ENCODE measurements around the gene ALOX15.
"Not testable (repeated sequence)": the region's sequence is repeated elsewhere in the genome, so short reads cannot be mapped to it uniquely, and the experiment has no call there.

ALOX15 gene

DNA sequence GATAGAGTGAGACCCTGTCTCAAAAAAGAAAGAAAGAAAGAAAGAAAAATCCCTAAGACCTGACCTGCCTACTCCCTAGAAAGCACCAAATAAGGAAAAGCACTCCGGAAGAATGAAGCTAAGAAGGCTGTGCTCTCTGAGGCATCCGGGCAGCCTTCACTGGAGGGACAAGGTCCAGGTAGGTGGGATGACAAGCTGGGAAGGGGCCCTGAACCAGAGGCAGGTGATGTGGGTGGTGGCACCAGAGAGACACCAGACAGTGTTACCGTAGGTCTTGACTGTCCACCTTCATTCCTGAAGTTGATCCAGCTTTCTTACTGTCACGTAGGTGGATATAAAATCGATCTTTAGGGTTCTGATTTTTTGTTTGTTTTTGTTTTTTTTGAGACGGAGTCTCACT, 30.8 kb downstream of the ALOX15 start:
- no peak for DNase-seq

DNA sequence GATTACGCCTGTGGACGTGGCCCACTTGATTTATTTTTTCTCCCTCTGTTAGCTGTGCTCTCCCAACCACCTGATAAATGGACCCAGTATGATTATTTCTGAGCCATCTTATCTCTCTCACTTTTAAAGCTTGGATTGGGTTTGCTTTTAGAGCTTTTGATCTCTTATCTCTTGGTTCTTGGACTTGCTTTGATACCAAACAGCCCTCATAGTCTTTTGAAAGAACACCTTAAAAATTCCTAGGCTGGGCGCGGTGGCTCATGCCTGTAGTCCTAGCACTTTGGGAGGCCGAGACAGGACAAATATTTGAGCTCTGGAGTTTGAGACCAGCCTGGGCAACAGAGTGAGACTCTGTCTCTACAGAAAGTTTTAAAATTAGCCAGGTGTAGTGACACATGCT, 31.3 kb downstream of the ALOX15 start:
- no peak for DNase-seq

GRCh38 chr17:4609761-4610160, 31.7 kb downstream of the ALOX15 start:
- no peak for DNase-seq

GRCh38 chr17:4607773-4608187, 33.7 kb downstream of the ALOX15 start:
- no peak for DNase-seq

DNA sequence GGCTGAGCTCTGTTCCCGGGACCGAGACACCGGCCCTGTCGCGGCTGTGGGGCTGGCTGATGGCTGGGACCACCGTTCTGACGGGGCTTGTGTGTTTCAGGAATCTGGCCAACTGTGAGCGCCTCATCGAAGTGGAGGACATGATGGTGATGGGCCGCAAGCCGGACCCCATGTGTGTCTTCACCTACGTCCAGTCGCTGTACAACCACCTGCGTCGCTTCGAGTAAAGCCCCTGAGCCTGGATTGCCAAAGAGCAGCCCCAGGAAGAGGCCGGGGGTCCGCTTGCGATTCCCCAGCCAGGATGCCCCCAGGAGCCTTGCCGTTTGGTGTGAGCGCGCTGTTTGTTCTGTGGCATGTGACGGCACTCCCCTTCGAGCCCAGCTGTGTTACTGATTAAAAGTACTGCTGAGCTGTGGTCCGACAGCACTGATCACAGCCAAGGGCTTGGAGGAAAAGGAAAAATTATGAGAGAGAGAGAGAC, 34.2 kb downstream of the ALOX15 start:
- DNase-seq, result no peak

GRCh38 chr17:4605826-4606225, 35.7 kb downstream of the ALOX15 start:
- no peak for DNase-seq

- DNase-seq, result not testable (repeated sequence)
Observed at GRCh38 chr17:4604736-4605135, 36.7 kb downstream of the ALOX15 start.

GRCh38 chr17:4604111-4604644, 37.3 kb downstream of the ALOX15 start:
- DNase-seq, result peak in 2 of 3 experiments; percentile 31 to 60

GRCh38 chr17:4602041-4602440, 39.4 kb downstream of the ALOX15 start:
- no peak for DNase-seq

DNA sequence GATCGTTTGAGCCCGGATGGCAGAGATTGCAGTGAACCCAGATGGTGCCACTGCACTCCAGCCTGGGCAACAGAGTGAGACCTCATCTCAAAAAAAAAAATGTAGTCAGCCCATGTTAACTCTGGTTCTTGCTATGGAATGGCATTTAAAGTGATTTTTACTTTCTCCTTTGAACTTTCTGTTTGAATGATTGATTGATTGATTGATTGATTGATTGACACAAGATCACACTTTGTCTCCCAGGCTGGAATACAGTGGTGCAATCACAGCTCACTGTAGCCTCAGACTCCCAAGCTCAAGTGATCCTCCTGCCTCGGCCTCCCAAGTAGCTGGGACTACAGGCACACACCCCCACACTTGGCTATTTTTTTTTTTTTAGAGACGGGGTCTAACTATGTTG, 40.2 kb downstream of the ALOX15 start:
- no peak for DNase-seq

GRCh38 chr17:4600563-4600962, 40.9 kb downstream of the ALOX15 start:
- DNase-seq, result peak; percentile 23 to 60 (median 24)

DNA sequence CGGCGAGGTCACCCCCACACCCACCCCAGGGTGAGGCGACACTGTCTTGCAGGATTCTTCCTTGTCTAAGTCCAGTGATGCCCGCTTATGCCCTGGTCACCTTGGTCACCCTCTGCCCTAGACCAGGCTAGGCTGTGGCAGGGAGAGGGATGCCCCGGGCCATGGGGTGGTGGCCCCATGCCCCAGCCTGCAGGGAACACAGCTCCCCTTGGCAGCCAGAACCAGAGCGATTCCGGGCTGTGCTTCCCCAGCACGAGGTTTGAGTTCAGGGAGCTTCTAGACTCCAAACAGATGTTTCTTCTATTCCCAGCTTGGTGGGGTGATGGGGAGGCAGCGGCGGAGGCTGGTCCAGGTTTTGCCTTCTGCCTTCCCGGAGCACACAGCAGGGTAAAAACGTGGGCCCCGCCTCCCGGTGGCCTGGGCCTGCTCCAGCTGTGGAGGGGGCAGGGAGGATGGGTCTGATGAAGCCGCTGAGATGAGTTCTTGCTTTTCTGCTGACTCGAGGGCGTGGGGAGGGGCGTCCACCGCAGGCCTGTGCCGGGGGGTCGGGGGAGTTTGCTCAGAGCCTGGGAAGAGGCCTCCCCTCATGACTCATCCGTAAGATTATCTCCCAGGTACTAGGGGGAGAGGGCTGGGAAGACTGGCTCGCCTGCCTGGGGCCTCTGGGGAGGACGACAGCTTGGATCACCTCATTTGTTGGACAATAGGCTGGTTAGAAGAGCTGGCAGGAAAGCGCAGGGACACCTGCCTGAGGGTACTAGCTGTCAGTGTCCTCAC, 41.8 kb downstream of the ALOX15 start:
- DNase-seq, result peak; percentile 51 to 67 (median 63)

- no peak for DNase-seq
Observed at GRCh38 chr17:4598776-4599504, 42.5 kb downstream of the ALOX15 start.

- DNase-seq, result no peak
Observed at GRCh38 chr17:4597975-4598374, 43.5 kb downstream of the ALOX15 start.

- no peak for DNase-seq
Observed at GRCh38 chr17:4596636-4597380, 44.7 kb downstream of the ALOX15 start.

DNA sequence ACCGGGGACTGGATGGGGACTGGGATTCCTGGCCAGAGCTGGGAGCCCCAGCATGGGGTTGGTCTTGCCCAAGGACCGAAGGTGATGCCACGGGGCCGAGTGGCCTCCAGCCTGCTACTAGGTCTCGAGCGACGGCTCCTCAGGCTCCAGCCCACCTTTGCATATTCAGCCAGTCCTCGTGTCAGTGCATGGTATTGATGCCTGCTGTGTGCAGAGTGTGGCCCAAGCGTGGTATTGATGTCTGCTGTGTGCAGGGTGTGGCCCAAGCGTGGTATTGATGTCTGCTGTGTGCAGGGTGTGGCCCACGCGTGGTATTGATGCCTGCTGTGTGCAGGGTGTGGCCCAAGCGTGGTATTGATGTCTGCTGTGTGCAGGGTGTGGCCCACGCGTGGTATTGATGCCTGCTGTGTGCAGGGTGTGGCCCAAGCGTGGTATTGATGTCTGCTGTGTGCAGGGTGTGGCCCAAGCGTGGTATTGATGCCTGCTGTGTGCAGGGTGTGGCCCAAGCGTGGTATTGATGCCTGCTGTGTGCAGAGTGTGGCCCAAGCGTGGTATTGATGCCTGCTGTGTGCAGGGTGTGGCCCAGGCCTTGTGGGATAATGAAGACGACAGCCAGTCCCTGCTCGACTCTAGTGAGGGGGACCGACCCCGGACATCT, 45.7 kb downstream of the ALOX15 start:
- DNase-seq, result not testable (repeated sequence)

- DNase-seq, result no peak
Observed at GRCh38 chr17:4594931-4595684, 46.4 kb downstream of the ALOX15 start.

GRCh38 chr17:4594406-4594805, 47.1 kb downstream of the ALOX15 start:
- DNase-seq, result no peak

DNA sequence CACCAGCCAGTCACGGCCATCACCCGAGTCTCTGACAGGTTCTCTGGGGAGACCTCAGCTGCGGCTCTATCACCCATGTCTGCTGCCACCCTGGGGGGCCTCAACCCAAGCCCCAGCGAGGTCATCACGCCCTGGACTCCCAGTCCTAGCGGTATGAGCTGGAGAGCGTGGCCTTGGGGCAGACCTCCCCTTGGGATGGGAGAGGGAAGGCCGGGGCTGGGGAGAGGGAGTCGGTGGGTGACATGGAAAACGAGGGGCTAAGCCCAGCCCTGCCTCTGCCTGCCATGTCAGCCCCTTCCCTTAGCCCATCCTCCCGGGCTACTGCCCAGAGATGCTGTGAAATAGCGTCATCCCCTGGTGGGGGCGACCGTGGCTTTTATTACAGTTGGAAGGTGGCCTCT, 48.5 kb downstream of the ALOX15 start:
- no peak for DNase-seq

- no peak for DNase-seq
Observed at GRCh38 chr17:4592240-4593005, 49.1 kb downstream of the ALOX15 start.

DNA sequence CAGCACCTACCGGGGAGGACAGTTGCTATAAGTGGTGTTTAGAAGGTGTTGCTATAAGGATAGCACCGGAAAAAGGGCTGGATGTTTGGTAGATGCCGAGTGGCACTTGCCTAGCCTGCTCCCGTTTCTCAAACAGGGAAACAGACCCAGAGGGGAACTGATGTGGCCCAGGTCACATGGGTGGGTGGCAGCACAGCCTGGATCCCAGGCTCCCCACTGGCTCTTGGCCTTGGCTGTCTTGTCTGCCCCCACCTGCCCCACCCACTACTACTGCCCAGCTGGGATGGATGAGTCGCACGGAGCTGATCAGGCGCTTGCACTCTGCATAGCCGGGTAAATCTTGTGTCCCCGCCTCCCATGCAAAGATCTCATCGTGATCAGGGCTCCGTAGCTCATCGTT, 49.9 kb downstream of the ALOX15 start:
- DNase-seq, result no peak
